Measurements from ENCODE around the gene SCAMP5. TPM values are rescaled to one million over a fixed set of nuclear protein-coding genes. Genes with fewer than 3 reads are reported as not detected.

SCAMP5 gene
- total RNA-seq, 2 donors from 2014 or later = 21.1 to 30.4 TPM

DNA sequence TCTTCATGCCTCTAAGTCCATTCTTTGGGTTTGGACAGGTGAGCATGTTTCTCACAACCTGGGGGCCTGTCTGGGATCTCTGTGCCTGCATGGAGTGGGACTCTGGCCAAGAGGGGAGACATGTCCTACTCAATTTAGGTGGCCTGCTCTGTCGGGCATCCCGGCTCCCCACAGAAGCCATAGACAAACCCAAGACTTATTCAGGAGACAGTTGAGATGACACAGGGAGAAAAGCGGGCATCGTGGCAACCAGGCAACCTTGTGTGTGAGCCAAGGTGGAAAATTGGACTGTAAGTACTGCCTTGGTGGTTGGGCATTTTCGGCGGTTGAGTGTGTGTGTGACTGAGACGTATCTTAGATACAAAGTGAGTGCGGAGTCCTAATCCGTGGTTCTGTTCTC is 68.5 kb downstream of the SCAMP5 start:
- peaks cover 15% of the 10 kb centered on the region for H3K4me1 ChIP-seq
- DNase-seq (no peak), ATAC-seq (no peak)
- H3K27me3 ChIP-seq = no peaks in the 10 kb centered on the region
- no peak overlapping the region for H3K27ac ChIP-seq
- no peaks in the 10 kb centered on the region for H3K9me3 ChIP-seq
- no peaks in the 10 kb centered on the region for H3K36me3 ChIP-seq (replicated peaks in 1 of 2; ENCODE audit: insufficient read depth in 1 of 2, low read depth in 2 of 2)
- H3K4me3 ChIP-seq = no peak overlapping the region
- intact Hi-C loops (cut with DNase I) = loop anchor here (5.0 kb wide), 1 partner anchor 38 kb away; no protein-coding TSS in a partner anchor
- WGBS, 2 donors = 86 to 93% methylated on average over 9 of the region's 9 CpGs
- TF ChIP-seq POLR2A (IDR thresholded peaks at IDR 0.05) = no peak
- TF ChIP-seq, protein P1, sequence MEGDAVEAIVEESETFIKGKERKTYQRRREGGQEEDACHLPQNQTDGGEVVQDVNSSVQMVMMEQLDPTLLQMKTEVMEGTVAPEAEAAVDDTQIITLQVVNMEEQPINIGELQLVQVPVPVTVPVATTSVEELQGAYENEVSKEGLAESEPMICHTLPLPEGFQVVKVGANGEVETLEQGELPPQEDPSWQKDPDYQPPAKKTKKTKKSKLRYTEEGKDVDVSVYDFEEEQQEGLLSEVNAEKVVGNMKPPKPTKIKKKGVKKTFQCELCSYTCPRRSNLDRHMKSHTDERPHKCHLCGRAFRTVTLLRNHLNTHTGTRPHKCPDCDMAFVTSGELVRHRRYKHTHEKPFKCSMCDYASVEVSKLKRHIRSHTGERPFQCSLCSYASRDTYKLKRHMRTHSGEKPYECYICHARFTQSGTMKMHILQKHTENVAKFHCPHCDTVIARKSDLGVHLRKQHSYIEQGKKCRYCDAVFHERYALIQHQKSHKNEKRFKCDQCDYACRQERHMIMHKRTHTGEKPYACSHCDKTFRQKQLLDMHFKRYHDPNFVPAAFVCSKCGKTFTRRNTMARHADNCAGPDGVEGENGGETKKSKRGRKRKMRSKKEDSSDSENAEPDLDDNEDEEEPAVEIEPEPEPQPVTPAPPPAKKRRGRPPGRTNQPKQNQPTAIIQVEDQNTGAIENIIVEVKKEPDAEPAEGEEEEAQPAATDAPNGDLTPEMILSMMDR (IDR thresholded peaks at IDR 0.05) = no peak

DNA sequence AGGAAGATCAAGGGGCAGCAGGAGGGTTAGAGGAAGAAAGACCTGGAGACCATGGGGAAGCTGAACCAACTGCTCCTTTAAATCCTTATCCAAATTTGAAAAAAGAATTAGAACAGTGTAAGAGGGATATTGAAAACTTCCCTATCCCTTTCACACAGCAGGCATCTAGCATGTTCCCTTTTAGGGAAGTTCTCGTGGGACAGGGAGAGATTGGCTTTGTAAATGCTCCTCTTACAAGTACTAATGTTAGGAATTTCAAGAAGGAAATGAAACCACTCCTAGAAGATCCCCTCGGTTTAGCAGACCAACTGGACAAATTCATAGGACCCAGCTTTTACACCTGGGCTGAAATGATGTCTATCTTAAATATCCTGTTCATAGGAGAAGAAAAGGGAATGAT is 69.5 kb downstream of the SCAMP5 start:
- Histone ChIP-seq H3K27ac (peak overlapping the region in 3 of 4 donors; percentile 42 to 74 (median 55)), H3K4me1 (peaks cover 15% of the 10 kb centered on the region), H3K9me3 (no peaks in the 10 kb centered on the region), H3K4me3 (no peak overlapping the region), H3K36me3 (replicated peaks in 1 of 2; ENCODE audit: insufficient read depth in 1 of 2, low read depth in 2 of 2) (no peaks in the 10 kb centered on the region), H3K27me3 (no peaks in the 10 kb centered on the region)
- DNase-seq = no peak
- no peak for ATAC-seq
- intact Hi-C loops (cut with DNase I) = loop anchor here (5.0 kb wide), 1 partner anchor 37 kb away; no protein-coding TSS in a partner anchor
- no peak for TF ChIP-seq POLR2A (IDR thresholded peaks at IDR 0.05)
- TF ChIP-seq, protein P1 (IDR thresholded peaks at IDR 0.05) = no peak
- WGBS, 2 donors = 43 to 56% methylated on average over 2 of the region's 2 CpGs

DNA sequence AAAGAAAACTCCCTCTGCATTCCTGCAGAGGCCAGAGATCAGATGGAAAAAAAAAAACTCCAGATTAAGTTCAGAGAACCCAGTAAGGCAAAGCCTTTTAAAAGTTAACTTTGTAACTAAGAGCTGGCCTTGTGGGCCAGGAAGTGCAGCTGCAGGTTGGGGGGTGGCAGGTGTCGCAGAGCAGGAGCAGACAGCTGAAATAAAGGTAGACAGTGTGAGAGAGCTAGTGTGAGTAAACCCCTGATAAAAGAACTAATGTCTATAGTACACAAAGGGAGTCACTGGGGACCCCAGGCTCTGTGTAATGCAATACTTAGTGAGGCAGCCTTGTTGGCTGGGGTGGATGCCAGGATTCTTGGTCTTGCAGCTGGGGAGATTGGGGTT is 70.1 kb downstream of the SCAMP5 start:
- no peak for TF ChIP-seq POLR2A (IDR thresholded peaks at IDR 0.05)
- TF ChIP-seq, protein P1 (IDR thresholded peaks at IDR 0.05) = no peak
- peaks cover 15% of the 10 kb centered on the region for H3K4me1 ChIP-seq
- H3K36me3 ChIP-seq (replicated peaks in 1 of 2; ENCODE audit: insufficient read depth in 1 of 2, low read depth in 2 of 2) = no peaks in the 10 kb centered on the region
- intact Hi-C loops (cut with DNase I) = no loop called here
- DNase-seq (peak in 1 of 4 donors; percentile 35), ATAC-seq (peak; percentile 66)
- peak overlapping the region in 3 of 4 donors; percentile 42 to 74 (median 55) for H3K27ac ChIP-seq
- no peak overlapping the region for H3K4me3 ChIP-seq
- no peaks in the 10 kb centered on the region for H3K9me3 ChIP-seq
- 31 to 39% methylated on average over 1 of the region's 1 CpG for WGBS, 2 donors
- no peaks in the 10 kb centered on the region for H3K27me3 ChIP-seq

DNA sequence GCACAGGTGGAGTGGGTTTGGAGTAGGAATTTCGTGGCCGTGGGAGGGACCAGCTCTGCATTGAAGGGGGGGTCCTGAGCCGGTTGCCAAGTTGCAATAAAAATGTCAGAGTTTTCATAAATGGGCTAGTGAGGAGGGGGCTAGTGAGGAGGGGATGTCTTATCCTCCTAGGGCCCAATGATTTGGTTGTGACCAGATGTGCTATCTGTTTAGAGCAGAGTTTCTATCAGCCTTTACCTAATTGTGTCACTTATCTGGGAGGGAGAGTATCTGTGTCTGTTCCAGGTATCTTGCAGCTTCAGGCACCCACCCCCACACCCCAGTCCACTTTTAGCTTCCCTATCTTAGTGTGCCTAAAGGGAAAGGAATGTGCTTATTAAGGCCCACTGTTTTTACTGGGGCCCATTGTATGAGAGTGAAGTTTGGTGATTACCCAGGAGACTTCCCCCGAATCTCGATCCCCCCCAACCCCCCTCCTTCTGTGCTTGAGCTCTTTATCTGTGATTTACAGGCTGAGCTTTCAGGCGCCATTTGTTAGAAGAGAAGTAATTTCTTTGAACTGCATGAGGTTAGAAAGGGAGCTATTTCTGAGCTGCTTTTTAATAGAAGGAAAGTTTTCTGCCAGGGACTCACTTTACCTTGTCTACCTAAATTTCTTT is 70.6 kb downstream of the SCAMP5 start:
- intact Hi-C loops (cut with DNase I) = no loop called here
- TF ChIP-seq, protein P1 (IDR thresholded peaks at IDR 0.05) = no peak
- no peak for TF ChIP-seq POLR2A (IDR thresholded peaks at IDR 0.05)
- 60 to 61% methylated on average over 6 of the region's 6 CpGs for WGBS, 2 donors
- DNase-seq (peak in 1 of 4 donors; percentile 1), ATAC-seq (peak; percentile 52)
- H3K36me3 ChIP-seq (replicated peaks in 1 of 2; ENCODE audit: insufficient read depth in 1 of 2, low read depth in 2 of 2) = no peaks in the 10 kb centered on the region
- H3K27me3 ChIP-seq = no peaks in the 10 kb centered on the region
- no peak overlapping the region for H3K4me3 ChIP-seq
- H3K4me1 ChIP-seq = peaks cover 15% of the 10 kb centered on the region
- H3K27ac ChIP-seq = peak overlapping the region in 3 of 4 donors; percentile 42 to 74 (median 55)
- no peaks in the 10 kb centered on the region for H3K9me3 ChIP-seq

Data from body of pancreas (tissue), 4 donors.